GM12878 (cell line): ENCODE results near the gene C20orf173.

Source experiments
- CTCF ChIP-seq, 3 experiments: IDR thresholded peaks in 2 of 3; conservative IDR thresholded peaks in 1 of 3; 2 replicates each; pipeline ENCODE4 v1.5.1; 2011; ENCODE audit warnings: low read depth in 3 of 3, low read length in 3 of 3, mild to moderate bottlenecking in 3 of 3, control low read depth in 2 of 3, moderate library complexity in 2 of 3, inconsistent platforms in 1 of 3, mixed read lengths in 1 of 3; ENCODE audit not compliant: control insufficient read depth in 2 of 3, insufficient read depth in 1 of 3; ENCODE audit errors: extremely low read depth in 1 of 3
- POLR2A ChIP-seq: IDR thresholded peaks from 2 replicates; pipeline ENCODE4 v1.6.1; 2011; ENCODE audit warnings: low read depth, mild to moderate bottlenecking, low read length
- ZBTB33 ChIP-seq: fragments of 450-650 bp; IDR thresholded peaks from 2 replicates; pipeline ENCODE4 v1.6.1; 2017; ENCODE audit warnings: mild to moderate bottlenecking

GRCh38 chr20:35527122-35527769 is 2.2 kb downstream of the C20orf173 start:
- TF ChIP-seq POLR2A (no peak), ZBTB33 (no peak), CTCF (IDR thresholded peaks at IDR 0.05 in 2 of 3, conservative IDR thresholded peaks at IDR 0.05 in 1 of 3; ENCODE audit: control insufficient read depth in 2 of 3, extremely low read depth in 1 of 3, insufficient read depth in 1 of 3, low read depth in 3 of 3, low read length in 3 of 3) (no peak)
